ENCODE measurements around the gene RAET1G.
"Not testable (repeated sequence)": the region's sequence is repeated elsewhere in the genome, so short reads cannot be mapped to it uniquely, and the experiment has no call there.

The RAET1G gene

DNA sequence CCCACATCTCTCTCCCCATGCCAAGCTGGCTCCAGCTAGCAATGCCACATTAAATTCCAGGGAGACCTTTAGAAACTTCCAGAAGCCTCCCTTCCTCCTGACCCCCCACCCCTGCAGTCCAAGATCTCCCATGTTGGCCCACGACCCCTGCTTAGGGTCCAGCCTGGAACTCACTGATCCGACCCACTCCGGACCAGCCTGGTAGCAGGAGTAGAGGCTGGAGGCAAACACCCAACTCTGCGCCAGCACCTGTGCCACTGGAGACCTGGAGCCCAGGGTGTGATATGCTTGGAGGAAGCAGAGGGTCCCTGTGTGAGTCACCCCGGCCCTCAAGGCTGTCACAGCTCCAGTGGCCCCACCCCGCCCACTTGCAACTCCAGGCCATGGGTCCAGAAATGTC lies 37.6 kb upstream of the RAET1G start:
- TF ChIP-seq CTCF (IDR thresholded peaks at IDR 0.05; ENCODE audit: insufficient read depth, low read length, missing control alignments) = no peak
- DNase-seq (ENCODE audit: low read depth, low spot score) = no peak
- H3K4me3 ChIP-seq (ENCODE audit: low read depth, low read length) = no peak overlapping the region
- ChIA-PET POLR2A (no interaction called here), CTCF (no interaction called here)

DNA sequence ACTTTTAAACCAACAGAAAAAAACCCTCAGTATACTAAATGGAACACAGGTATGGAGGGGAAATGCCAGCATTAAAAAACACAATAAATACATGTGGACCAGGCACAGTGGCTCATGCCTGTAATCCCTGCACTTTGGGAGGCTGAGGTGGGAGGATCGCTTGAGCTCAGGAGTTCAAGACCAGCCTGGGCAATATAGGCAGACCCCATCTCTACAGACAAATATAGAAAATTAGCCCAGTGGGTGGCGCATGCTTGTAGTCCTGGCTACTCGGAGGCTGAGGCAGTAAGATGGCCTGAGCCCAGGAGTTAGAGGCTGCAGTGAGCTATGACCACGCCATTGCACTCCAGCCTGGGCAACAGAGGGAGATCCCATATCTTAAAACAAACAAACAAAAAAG lies 36.9 kb upstream of the RAET1G start:
- DNase-seq (ENCODE audit: low read depth, low spot score); CTCF ChIA-PET; POLR2A ChIA-PET; H3K4me3 ChIP-seq (ENCODE audit: low read depth, low read length): not testable (repeated sequence)

DNA sequence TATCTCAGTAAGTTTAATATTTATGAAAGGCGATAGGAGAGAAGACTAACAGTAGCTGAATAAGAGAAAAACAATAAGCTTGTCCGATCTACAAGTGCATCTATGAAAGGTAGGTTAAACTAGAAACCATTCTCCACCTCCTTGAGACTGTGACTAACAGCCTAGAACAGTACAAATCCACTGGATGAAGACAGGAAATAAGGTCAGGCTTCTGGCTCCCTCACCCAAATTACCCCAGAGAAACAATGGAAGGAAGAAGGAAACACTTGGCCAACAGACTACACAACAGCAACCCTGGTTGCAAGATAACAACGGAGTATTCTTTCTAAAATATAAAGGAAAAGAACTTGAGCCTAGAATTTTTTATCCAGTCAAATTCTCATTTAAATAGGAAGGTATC lies 35.2 kb upstream of the RAET1G start:
- DNase-seq (ENCODE audit: low read depth, low spot score); POLR2A ChIA-PET; H3K4me3 ChIP-seq (ENCODE audit: low read depth, low read length); CTCF ChIA-PET: not testable (repeated sequence)

GRCh38 chr6:149955654-149956317 lies 32.9 kb upstream of the RAET1G start:
- CTCF ChIA-PET = interaction anchor here (0.9 kb wide), 1 partner anchor 53 kb away, joined by 3 read pairs; no protein-coding TSS in a partner anchor
- H3K4me3 ChIP-seq (ENCODE audit: low read depth, low read length); POLR2A ChIA-PET; DNase-seq (ENCODE audit: low read depth, low spot score): not testable (repeated sequence)

- CTCF ChIA-PET; DNase-seq (ENCODE audit: low read depth, low spot score); H3K4me3 ChIP-seq (ENCODE audit: low read depth, low read length); POLR2A ChIA-PET: not testable (repeated sequence)
These were observed 32.2 kb upstream of the RAET1G start for GRCh38 chr6:149954984-149955653.

DNA sequence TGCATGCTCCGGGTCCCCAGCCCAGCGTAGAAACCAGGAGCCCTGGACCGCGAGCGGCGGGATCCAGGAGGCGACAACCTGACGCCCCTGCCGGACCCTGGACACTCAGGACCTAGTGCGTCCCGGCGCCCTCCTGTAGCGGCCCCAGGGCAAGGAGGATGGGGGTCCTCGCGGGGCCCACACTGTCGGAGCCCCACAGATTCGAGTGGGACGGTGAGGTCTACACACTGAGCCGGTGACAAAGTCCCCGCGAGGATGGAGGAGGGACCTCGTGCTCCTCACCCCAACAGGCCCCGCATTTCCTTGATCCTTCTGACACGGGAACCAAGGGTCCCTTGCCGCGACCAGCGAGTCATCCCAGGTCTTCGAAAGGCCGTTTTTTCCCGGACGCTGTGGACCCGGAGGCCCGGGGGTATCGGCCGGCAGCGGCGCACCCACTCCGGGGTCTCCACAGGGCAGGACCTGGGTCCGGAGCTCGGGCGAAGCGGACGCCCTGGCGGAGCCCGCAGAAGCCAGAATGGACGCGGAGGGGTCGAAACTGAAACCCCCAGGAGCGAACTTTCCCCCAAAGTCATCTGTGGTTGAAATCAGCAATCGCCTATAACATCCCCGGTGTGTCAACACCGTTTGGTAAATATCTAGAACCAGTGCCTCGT lies 31.5 kb upstream of the RAET1G start:
- POLR2A ChIA-PET; CTCF ChIA-PET; DNase-seq (ENCODE audit: low read depth, low spot score); H3K4me3 ChIP-seq (ENCODE audit: low read depth, low read length): not testable (repeated sequence)

- CTCF ChIA-PET; POLR2A ChIA-PET; H3K4me3 ChIP-seq (ENCODE audit: low read depth, low read length); DNase-seq (ENCODE audit: low read depth, low spot score): not testable (repeated sequence)
These were observed 31.0 kb upstream of the RAET1G start for GRCh38 chr6:149953934-149954327.

- POLR2A ChIA-PET; H3K4me3 ChIP-seq (ENCODE audit: low read depth, low read length); DNase-seq (ENCODE audit: low read depth, low spot score): not testable (repeated sequence)
- CTCF ChIA-PET = interaction anchor here (1.2 kb wide), 1 partner anchor 8 kb away, joined by 5 read pairs; no protein-coding TSS in a partner anchor
These were observed 30.5 kb upstream of the RAET1G start for GRCh38 chr6:149953390-149953789.

DNA sequence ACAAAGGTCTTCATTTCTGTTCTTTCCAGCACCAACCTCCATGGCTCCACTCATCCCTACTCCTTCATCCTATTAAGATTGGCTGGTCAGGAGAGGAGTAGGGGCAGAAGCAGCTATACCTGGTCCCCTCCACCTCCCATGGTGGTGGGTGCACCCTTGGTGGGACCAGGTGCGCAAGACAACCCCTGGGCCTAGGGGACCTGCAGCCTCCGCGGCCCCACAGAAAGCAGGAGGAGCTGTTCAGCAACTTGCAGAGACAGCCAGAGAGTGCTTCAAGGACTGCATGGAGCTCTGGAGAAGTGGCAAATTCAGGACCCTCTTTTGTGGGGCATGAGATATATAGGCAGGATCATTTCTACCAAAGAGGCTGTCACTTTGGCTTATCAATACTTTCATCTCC lies 28.7 kb upstream of the RAET1G start:
- no peak for TF ChIP-seq CTCF (IDR thresholded peaks at IDR 0.05; ENCODE audit: insufficient read depth, low read length, missing control alignments)
- ChIA-PET POLR2A (no interaction called here), CTCF (interaction anchor here (0.9 to 1.3 kb wide), 4 partner anchors 55 to 866 kb away, joined by 3 to 5 read pairs (median 4); no protein-coding TSS in a partner anchor)
- no peak for DNase-seq (ENCODE audit: low read depth, low spot score)
- H3K4me3 ChIP-seq (ENCODE audit: low read depth, low read length) = no peak overlapping the region

DNA sequence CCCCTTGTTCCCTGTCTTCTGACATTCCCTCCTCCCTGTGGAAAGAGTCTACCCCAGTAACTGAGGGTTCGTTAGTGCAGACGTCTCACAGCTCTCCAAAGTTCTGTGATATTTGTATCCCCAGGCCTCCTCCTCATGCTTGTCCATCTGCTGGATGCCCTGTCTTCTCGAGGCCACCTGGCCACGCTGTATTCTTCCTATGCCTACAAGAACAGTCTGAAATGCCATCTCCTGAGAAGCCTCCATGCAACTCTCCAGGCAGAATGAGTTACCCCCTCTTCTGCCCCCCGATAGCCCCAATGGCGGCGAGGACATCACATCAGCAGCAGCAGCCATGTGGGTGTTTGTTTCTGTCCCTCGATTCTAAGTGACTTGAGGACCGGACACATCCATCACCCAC lies 28.2 kb upstream of the RAET1G start:
- H3K4me3 ChIP-seq (ENCODE audit: low read depth, low read length) = no peak overlapping the region
- CTCF ChIA-PET = no interaction called here

More for the DNA sequence above, 28.2 kb upstream of the RAET1G start:
- TF ChIP-seq CTCF (IDR thresholded peaks at IDR 0.05; ENCODE audit: insufficient read depth, low read length, missing control alignments) = no peak
- POLR2A ChIA-PET = no interaction called here
- DNase-seq (ENCODE audit: low read depth, low spot score) = no peak

Data from AG04449 (cell line).